HG03432 (cell line): Measurements from ENCODE around the gene ELANE.
A peak's percentile ranks its signal among the peaks of the same experiment; 100 is the strongest.
"Not testable (repeated sequence)": the region's sequence is repeated elsewhere in the genome, so short reads cannot be mapped to it uniquely, and the experiment has no call there.

ENCODE experiments used
- ATAC-seq: cut with Tn5 transposase; IDR thresholded peaks from one replicate; pipeline ENCODE4 v1.9.1; 2021; ENCODE audit warnings: mild to moderate bottlenecking, moderate library complexity; ENCODE audit not compliant: unreplicated experiment

Gene ELANE

DNA sequence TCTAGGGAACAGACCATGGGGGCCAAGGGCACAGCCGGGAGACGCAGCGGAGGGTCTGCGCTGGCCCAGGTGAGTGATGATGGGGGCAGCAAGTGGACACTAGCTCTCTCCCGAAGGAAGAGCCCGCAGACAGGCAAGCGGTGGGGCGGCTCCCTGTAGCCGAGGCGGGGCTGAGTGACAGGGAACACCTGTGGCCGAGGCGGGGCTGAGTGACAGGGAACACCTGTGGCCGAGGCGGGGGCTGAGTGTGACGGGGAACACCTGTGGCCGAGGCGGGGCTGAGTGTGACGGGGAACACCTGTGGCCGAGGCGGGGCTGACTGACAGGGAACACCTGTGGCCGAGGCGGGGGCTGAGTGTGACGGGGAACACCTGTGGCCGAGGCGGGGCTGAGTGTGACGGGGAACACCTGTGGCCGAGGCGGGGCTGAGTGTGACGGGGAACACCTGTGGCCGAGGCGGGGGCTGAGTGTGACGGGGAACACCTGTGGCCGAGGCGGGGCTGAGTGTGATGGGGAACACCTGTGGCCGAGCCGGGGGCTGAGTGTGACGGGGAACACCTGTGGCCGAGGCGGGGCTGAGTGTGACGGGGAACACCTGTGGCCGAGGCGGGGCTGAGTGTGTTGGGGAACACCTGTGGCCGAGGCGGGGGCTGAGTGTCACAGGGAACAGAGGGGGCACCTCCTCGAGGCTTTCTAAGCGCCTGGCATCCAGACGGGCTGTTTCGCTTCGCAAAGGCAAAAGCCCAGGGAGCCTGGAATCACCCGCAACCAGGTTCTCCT is 39.5 kb downstream of the ELANE start:
- ATAC-seq: not testable (repeated sequence)

DNA sequence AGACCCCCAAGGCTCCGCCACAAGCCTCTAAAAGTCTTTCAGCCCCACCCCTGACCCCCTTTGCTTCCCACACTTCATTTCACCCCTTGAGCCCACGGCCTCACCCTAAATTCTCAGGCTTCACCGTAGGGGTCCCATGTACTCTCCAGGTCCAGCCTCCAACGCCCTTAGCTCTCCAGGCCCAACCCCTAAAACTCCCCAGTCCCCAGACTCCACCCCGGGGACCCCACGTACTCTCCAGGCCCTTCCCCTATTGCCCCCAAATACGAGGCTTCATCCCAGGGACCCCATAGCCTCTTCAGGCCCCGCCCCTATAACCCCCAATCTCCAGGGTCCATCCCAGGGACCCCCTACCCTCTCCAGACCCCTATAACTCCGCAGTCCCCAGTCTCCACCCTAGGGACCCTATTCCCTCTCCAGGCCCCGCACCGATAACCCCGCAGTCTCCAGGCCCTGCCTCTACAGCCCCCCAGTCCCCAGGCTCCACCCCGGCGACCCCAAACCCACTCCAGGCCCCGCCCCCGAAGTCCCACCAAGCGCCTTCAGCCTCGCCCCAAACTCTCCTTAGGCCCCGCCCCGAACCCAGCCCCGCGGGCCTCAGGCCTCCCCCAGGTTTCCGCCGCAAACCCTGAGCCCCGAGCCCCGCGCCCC is 40.3 kb downstream of the ELANE start:
- no peak for ATAC-seq

DNA sequence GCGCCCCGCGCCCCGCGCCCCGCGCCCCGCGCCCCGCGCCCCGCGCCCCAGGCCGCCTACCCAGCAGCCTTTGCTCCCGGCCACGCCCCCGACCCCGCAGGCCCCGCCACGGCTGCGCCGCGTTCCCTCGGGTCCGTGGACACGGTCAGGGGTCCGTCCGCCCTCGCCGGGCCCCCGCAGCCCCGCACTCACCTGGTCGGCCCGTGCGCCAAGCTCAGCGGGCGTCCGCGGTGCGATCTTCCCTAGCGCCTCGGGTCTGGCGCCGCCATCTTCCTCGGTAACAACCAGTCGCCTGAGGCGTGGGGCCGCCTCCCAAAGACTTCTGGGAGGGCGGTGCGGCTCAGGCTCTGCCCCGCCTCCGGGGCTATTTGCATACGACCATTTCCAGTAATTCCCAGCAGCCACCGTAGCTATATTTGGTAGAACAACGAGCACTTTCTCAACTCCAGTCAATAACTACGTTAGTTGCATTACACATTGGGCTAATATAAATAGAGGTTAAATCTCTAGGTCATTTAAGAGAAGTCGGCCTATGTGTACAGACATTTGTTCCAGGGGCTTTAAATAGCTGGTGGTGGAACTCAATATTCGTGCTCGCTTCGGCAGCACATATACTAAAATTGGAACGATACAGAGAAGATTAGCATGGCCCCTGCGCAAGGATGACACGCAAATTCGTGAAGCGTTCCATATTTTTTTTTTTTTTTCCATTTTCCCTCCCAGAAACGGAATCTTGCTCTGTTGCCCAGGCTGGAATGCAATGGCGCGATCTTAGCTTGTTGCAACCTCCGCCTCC is 41.0 kb downstream of the ELANE start, which contains the start of the genes MED16 and RNU6-9:
Gene MED16, minus strand, starts transcription at position 294 of the 796 bp plus-strand sequence. CDS start 2,056 bp downstream, outside the sequence.
Gene RNU6-9, plus strand, starts transcription at position 591 of the 796 bp plus-strand sequence.
- peak; percentile 81 for ATAC-seq

DNA sequence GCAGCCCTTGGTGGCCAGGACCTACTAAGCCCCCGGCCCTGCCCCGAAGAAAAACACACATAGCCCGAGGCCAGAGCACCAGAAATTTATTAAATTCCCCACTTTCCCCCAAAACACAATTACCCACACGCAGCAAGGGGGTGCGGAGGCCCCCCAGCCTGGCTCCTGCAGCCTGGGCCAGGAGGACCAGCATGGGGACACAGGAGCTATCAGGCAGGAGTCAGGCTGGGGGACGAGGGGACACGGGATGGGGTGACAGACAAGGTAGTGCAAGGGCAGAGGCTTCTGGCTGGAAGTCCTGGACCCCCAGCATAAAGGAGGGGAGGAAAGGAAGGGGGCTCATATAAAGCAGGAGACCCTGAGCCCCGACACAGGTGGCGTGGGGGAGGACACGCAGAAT is 44.3 kb downstream of the ELANE start:
- ATAC-seq: no peak

GRCh38 chr19:896999-897398 is 44.9 kb downstream of the ELANE start:
- ATAC-seq: no peak

DNA sequence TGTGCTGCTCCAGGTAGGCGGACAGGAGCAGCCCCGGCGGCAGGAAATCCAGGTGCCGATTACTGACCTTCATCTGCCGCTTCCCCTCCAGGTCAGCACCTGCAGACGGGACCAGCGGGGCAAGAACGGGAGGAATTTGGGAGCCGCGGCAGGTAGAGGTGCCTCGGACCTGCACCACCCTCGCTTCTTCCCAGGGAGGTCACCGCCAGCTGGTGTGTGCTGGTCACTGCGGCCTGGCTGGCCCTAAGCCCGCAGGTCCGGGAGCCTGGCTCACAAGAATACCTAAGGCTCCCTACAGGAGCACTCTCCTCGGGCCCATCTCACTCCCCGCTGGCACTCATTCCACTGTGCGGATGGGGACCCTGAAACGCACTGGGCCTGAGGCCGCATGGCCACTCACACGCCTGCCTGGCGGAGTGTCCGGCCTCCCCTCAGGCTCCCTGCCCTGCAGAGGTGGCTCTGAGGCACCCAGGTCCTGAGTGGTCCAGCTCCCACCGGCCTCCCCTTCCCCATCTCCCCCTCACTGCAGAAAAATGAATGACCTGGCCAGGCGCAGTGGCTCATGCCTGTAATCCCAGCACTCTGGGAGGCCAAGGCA is 45.4 kb downstream of the ELANE start:
- no peak for ATAC-seq

- no peak for ATAC-seq
Observed at GRCh38 chr19:898663-899062, 46.6 kb downstream of the ELANE start.

- no peak for ATAC-seq
Observed at GRCh38 chr19:899336-900042, 47.4 kb downstream of the ELANE start.

DNA sequence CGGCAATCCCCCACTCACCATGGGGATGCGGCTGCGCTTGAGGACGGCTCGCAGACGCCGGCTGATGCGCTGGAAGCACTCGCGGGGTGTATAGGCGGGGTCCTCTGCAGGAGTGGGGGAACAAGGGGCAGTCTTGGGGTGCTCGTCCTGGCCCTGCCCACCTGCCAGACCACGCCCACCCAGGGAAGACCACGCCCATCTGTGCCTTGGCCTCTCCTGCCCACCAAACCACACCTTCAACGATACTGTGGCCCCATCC is 47.9 kb downstream of the ELANE start:
- no peak for ATAC-seq

DNA sequence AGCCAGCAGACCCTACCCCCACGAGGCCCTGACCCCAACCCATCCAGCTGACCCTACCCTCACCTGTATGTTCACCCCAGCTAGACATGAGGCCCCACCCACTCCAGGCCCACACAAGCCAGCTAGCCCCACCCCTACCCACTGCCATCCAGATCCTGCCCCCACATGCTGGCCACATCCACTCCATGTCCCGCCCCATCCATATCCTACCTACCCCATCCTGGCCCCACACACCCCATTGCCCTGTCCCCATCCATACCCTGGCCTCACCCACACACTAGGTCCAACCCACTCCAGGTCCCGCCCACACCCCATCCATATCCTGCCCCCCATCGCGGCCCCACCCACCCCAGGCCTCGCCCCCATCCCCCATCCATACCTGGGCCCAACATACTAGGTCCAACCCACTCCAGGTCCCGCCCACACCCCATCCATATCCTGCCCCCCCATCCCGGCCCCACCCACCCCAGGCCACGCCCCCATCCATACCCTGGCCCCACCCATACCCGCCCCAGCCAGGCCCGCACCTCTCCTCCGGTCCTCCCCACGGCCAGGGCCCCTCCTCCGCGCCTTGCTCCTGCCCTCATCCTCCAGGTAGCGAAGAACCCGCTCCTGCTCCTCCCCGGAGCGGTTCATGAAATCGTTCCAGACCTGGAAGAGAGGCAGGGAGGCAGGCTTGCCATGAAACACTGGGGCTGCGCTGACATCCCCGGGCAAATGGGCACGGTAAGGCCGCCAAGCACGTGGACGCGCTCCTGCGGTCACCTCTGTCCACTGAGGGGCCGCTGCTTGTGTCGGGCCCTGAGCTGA is 48.4 kb downstream of the ELANE start:
- ATAC-seq: no peak

DNA sequence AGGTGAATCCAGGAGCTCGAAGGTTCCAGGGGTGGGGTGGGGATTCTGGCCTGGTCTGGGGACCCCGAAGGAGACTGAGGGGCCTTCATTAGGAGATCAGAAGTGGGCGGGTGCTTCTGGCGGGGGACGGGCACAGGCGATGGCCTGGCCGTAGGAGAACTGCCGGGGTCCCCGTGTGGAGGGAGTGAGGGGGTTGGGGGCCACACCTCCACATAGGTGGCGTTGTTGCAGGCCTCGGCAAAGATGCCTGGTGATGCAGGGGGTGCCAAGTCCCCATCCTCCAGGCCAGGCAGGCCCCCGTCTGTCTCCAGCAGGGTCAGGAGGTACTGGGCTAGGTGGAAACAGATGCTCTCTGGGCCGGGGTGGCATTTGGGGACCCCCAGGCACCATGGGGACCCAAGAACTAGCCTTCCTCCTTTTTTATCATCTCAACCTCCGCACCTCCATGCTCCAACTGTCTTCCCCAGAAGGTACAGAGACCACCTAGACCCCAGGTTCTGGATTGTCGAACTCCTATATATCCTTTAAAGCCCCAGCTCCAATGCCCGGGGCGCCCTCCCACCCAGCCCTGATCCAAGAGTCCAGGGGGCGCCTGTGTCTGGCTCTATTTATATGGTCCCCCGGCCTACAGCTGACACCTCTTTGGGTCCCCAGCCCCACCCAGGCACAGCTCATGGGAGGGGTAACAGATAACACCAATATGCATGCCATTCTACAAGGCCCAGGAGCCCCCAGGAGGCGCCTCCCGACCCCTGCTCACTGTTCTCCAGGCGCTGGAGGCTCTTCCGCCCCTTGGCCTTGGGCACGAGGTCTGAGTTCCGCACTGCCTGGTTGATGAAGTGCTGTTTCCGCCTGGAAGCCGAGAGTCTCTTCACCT is 49.4 kb downstream of the ELANE start:
- ATAC-seq: no peak

- no peak for ATAC-seq
Observed at GRCh38 chr19:902093-902370, 49.9 kb downstream of the ELANE start.

DNA sequence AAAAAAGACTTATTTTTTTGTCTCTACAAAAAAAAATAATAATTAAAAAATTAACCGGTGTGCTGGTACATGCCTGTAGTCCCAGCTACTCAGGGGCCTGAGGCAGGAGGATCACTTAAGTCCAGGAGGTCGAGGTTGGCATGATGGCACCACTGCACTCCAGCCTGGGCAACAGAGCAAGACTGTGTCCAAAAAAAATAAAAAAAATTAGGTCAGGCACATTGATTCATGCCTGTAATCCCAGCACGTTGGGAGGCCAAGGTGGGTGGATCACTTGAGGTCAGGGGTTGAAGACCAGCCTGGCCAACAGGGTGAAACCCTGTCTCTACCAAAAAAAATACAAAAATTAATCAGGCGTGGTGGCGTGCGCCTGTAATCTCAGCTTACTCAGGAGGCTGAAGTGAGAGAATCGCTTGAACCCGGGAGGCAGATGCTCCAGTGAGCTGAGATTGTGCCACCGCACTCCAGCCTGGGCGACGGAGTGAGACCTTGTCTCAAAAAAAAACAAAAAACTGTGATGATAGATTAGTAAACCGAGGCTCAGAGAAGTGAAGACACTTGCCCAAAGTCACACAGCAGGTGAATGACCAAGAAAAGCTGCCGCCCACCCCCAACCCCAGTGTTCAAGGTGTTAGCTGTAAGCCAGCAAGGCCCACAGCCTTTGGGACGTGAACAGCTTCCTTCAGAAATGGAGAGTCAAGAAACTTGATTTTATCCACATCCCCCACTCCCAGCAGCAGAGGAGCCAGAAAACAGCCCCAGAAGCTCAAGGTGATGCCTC is 50.5 kb downstream of the ELANE start:
- no peak for ATAC-seq

DNA sequence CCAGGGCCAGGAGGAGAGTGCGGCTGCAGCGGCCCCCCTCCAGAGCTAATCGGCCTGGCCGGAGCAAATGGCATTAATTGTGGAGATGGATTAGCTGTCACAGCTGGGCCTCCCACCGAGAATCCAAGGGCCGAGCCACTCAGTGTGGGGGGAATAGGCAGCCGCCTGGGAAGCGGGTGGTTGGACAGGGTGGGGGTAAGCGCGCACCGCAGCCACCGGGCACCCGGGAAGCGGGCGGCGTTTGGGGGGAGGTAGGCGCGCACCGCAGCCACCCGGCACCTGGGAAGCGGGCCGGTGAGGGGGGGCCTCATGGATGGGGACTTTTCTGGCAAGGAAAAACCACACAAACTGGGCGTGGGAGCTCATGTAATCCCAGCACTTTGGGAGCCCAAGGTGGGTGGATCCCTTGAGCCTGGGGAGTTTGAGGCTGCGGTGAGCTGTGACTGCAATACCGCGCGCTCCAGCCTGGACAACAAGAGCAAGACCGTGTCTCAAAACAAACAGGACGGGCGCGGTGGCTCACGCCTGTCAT is 51.2 kb downstream of the ELANE start:
- no peak for ATAC-seq

GRCh38 chr19:904545-904944 is 52.4 kb downstream of the ELANE start:
- ATAC-seq: no peak
